Measurements from ENCODE around the gene STK10. TPM values are rescaled to one million over a fixed set of nuclear protein-coding genes. Genes with fewer than 3 reads are reported as not detected.

Gene STK10
- total and polyA plus RNA-seq, 9 of the 15 experiments (the other 6 are each of a cell fraction or from before 2014, with no cell fraction given): 0.30 to 6.7 (median 2.4) TPM

- Histone ChIP-seq H2AFZ (ENCODE audit: low read depth, low read length) (no peak overlapping the region), H3K36me3 (ENCODE audit: control insufficient read depth, insufficient read depth, low read length) (no peaks in the 10 kb centered on the region), H3K4me3 (no peak overlapping the region), H3K79me2 (ENCODE audit: control insufficient read depth, insufficient read depth, low read length) (no peaks in the 10 kb centered on the region), H3K9me3 (replicated peaks; ENCODE audit: control insufficient read depth, insufficient read depth, low read depth, low read length) (no peaks in the 10 kb centered on the region), H3K4me2 (ENCODE audit: insufficient read depth, low read length) (no peak overlapping the region), H4K20me1 (replicated peaks; ENCODE audit: control insufficient read depth, insufficient read depth, low read length) (no peaks in the 10 kb centered on the region), H3K27me3 (ENCODE audit: control insufficient read depth in 2 of 2, insufficient read depth in 2 of 2, low read length in 2 of 2) (peaks cover 8 to 10% of the 10 kb centered on the region in 2 experiments; a peak in 4 of 5 replicates), H3K4me1 (replicated peaks in 1 of 2; ENCODE audit: control insufficient read depth in 2 of 2, insufficient read depth in 2 of 2, low read length in 2 of 2) (no peaks in the 10 kb centered on the region), H3K9ac (ENCODE audit: insufficient read depth in 1 of 2, low read depth in 2 of 2, low read length in 2 of 2) (no peak overlapping the region), H3K9me1 (ENCODE audit: control insufficient read depth, insufficient read depth, low read length) (no peaks in the 10 kb centered on the region), H3K27ac (ENCODE audit: extremely low read depth, low read depth, low read length) (no peak overlapping the region)
- WGBS (ENCODE audit: insufficient coverage, low coverage, missing lambda C conversion rate): 0% methylated on average over 2 of the region's 2 CpGs
- intact Hi-C loops (cut with micrococcal nuclease): no loop called here
- in situ Hi-C loops (cut with MboI): no loop called here
- ChIA-PET POLR2A (no interaction called here), CTCF (ENCODE audit: low intra/inter-chr PET ratio) (no interaction called here)
- ATAC-seq: no peak
- BruUV-seq (replicated peaks): no TSS peak
- DNase-seq (ENCODE audit: extremely low read depth in 1 of 4, low spot score in 3 of 4): no peak
- TF ChIP-seq HDGF (IDR thresholded peaks at IDR 0.05) (no peak), ZNF165 (CRISPR knock-in tag; IDR thresholded peaks at IDR 0.05; ENCODE audit: borderline replicate concordance) (no peak), SMAD4 (CRISPR knock-in tag; conservative IDR thresholded peaks at IDR 0.05) (no peak), ATF7 (IDR thresholded peaks at IDR 0.05) (no peak), KAT7 (CRISPR knock-in tag; IDR thresholded peaks at IDR 0.05; ENCODE audit: borderline replicate concordance) (no peak), NFE2L1 (tag; IDR thresholded peaks at IDR 0.05; ENCODE audit: borderline replicate concordance, low read depth) (no peak), KLF10 (CRISPR knock-in tag; IDR thresholded peaks at IDR 0.05) (no peak), TFAP4 (CRISPR knock-in tag; IDR thresholded peaks at IDR 0.05; ENCODE audit: borderline replicate concordance) (no peak), E2F4 (CRISPR knock-in tag; IDR thresholded peaks at IDR 0.05; ENCODE audit: low read depth) (no peak), EWSR1 (IDR thresholded peaks at IDR 0.05; ENCODE audit: borderline replicate concordance, low read depth, partially characterized antibody) (no peak)
- FAIRE-seq: no peak
Measured at GRCh38 chr5:172219296-172219695, 31.3 kb upstream of the STK10 start.
